Sigmoid colon (tissue), 4 donors: ENCODE data around the gene CEP85L.

Source experiments
- CTCF ChIP-seq, 4 experiments: fragments of 450-650 bp in 3 of 4; fragments of 200-600 bp in 1 of 4; IDR thresholded peaks; one replicate each; pipeline ENCODE4 v1.5.1; 2016 to 2019; ENCODE audit warnings: antibody characterized with exemption in 4 of 4, mild to moderate bottlenecking in 3 of 4, moderate library complexity in 2 of 4
- EP300 ChIP-seq, 4 donors: sonication (generic); formaldehyde crosslinking; IDR thresholded peaks; one replicate each; pipeline ENCODE4 v1.6.1; 2017; ENCODE audit warnings: antibody characterized with exemption in 4 of 4
- POLR2A ChIP-seq, 2 donors: fragments of 450-650 bp; IDR thresholded peaks; one replicate each; pipeline ENCODE4 v1.6.1; 2016; ENCODE audit warnings: antibody characterized with exemption in 2 of 2, mild to moderate bottlenecking in 2 of 2, moderate library complexity in 2 of 2
- POLR2AphosphoS5 ChIP-seq, 4 donors: sonication (generic); formaldehyde crosslinking; IDR thresholded peaks; one replicate each; pipeline ENCODE4 v1.6.1; 2017; ENCODE audit warnings: antibody characterized with exemption in 4 of 4

DNA sequence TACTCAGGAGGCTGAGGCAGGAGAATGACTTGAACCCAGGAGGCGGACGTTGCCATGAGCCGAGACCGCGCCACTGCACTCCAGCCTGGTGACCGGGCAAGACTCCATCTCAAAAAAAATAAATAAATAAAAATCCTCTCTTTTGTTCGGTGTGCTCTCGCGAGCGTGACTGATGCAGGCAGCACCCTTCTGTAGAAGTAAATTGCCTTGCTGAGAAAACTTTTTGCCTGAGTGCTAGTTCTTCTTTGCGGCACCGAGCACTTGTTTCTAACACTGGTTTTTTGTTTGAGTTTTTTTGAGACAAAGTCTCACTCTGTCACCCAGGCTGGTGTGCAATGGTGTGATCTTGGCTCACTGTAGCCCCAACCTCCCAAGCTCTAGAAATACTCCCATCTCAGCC lies 72.8 kb downstream of the CEP85L start:
- TF ChIP-seq CTCF (IDR thresholded peaks at IDR 0.05) (no peak), POLR2A (IDR thresholded peaks at IDR 0.05) (no peak), EP300 (IDR thresholded peaks at IDR 0.05) (no peak), POLR2AphosphoS5 (IDR thresholded peaks at IDR 0.05) (no peak)
